Measurements from ENCODE around the gene HPN.

Gene HPN

DNA sequence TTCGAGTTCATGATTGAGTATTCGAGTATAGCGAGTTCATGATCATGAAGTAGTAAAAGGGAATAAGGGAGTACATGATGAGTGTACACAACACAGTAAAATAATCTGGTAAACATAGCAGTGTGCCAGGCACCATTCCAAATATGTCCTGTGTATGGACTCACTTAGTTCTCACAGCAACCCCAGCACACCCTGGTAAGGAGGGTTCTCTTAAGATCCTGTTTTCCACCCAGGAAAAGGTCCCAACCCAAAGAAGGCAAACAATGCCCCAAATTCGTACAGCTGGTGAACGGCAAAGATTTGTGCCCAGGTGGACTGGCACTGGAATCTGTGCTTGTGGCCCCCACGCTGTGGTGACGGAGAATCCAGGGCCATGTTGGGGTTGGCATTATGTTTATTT, 21.4 kb downstream of the HPN start:
- no peak overlapping the region for H3K4me3 ChIP-seq (ENCODE audit: low read depth, low read length)
- TF ChIP-seq, protein P1, sequence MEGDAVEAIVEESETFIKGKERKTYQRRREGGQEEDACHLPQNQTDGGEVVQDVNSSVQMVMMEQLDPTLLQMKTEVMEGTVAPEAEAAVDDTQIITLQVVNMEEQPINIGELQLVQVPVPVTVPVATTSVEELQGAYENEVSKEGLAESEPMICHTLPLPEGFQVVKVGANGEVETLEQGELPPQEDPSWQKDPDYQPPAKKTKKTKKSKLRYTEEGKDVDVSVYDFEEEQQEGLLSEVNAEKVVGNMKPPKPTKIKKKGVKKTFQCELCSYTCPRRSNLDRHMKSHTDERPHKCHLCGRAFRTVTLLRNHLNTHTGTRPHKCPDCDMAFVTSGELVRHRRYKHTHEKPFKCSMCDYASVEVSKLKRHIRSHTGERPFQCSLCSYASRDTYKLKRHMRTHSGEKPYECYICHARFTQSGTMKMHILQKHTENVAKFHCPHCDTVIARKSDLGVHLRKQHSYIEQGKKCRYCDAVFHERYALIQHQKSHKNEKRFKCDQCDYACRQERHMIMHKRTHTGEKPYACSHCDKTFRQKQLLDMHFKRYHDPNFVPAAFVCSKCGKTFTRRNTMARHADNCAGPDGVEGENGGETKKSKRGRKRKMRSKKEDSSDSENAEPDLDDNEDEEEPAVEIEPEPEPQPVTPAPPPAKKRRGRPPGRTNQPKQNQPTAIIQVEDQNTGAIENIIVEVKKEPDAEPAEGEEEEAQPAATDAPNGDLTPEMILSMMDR (IDR thresholded peaks at IDR 0.05; ENCODE audit: low read depth, low read length), result no peak
- no peaks in the 10 kb centered on the region for H3K36me3 ChIP-seq
- no peak for DNase-seq
- H3K27ac ChIP-seq, result no peak overlapping the region
- no peaks in the 10 kb centered on the region for H3K27me3 ChIP-seq (ENCODE audit: insufficient read depth, low read depth, severe bottlenecking)
- H3K9me3 ChIP-seq (ENCODE audit: severe bottlenecking), result peaks cover 3% of the 10 kb centered on the region

DNA sequence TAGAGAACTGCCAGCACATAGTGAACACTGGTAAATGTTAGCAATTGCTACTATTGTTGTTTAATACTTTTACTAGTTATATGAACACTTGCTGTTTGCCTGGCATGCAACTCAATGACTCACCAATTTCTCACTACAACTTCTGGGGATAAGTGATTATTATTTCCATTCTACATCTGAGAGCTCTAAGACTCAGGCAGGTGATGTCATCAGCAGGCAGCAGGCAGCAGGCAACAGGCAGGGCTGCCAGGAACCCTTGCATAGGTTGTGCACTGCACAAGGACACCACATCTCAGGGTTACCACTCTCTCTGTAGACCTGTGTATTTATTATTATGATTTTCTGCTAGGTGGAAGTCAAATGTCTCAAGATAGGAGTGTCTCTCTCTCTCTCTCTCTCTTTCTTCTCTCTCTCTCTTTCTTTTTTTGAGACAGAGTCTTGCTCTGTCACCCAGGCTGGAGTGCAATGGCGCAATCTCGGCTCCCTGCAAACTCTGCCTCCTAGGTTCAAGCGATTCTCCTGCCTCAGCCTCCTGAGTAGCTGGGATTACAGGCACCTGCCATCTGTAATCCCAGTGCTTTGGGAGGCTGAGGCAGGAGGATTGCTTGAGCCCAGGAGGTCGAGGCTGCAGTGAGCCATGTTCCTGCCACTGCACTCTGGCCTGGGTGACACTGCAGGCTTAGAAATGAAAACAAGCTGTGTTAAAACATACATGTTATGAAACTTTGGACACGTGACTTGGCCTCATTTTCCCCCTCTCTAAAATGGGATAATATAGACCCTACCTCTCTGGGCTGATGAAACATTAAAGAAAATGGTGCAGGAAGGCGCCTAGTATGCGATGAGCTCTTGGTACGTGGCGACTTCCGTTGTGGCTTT, 22.7 kb downstream of the HPN start:
- Histone ChIP-seq H3K27me3 (ENCODE audit: insufficient read depth, low read depth, severe bottlenecking) (no peaks in the 10 kb centered on the region), H3K9me3 (ENCODE audit: severe bottlenecking) (peaks cover 3% of the 10 kb centered on the region), H3K27ac (no peak overlapping the region), H3K36me3 (no peaks in the 10 kb centered on the region), H3K4me3 (ENCODE audit: low read depth, low read length) (no peak overlapping the region)
- TF ChIP-seq, protein P1 (IDR thresholded peaks at IDR 0.05; ENCODE audit: low read depth, low read length), result no peak
- no peak for DNase-seq

- no peak for DNase-seq
- Histone ChIP-seq H3K4me3 (ENCODE audit: low read depth, low read length) (no peak overlapping the region), H3K36me3 (no peaks in the 10 kb centered on the region), H3K27ac (no peak overlapping the region), H3K9me3 (ENCODE audit: severe bottlenecking) (peaks cover 3% of the 10 kb centered on the region), H3K27me3 (ENCODE audit: insufficient read depth, low read depth, severe bottlenecking) (no peaks in the 10 kb centered on the region)
- TF ChIP-seq, protein P1 (IDR thresholded peaks at IDR 0.05; ENCODE audit: low read depth, low read length), result no peak
Observed at GRCh38 chr19:35065574-35065973, 24.1 kb downstream of the HPN start.

- H3K9me3 ChIP-seq (ENCODE audit: severe bottlenecking), result peaks cover 3% of the 10 kb centered on the region
- DNase-seq, result no peak
- no peaks in the 10 kb centered on the region for H3K36me3 ChIP-seq
- no peak overlapping the region for H3K4me3 ChIP-seq (ENCODE audit: low read depth, low read length)
- no peak overlapping the region for H3K27ac ChIP-seq
- H3K27me3 ChIP-seq (ENCODE audit: insufficient read depth, low read depth, severe bottlenecking), result no peaks in the 10 kb centered on the region
- TF ChIP-seq, protein P1 (IDR thresholded peaks at IDR 0.05; ENCODE audit: low read depth, low read length), result no peak
Observed at GRCh38 chr19:35066121-35066520, 24.6 kb downstream of the HPN start.

- TF ChIP-seq, protein P1 (IDR thresholded peaks at IDR 0.05; ENCODE audit: low read depth, low read length), result peak; percentile 87
- Histone ChIP-seq H3K27ac (peak overlapping the region; percentile 42), H3K27me3 (ENCODE audit: insufficient read depth, low read depth, severe bottlenecking) (no peaks in the 10 kb centered on the region), H3K4me3 (ENCODE audit: low read depth, low read length) (no peak overlapping the region; the same call in 1 of the 2 replicates), H3K36me3 (no peaks in the 10 kb centered on the region), H3K9me3 (ENCODE audit: severe bottlenecking) (peaks cover 3% of the 10 kb centered on the region)
- peak; percentile 95 for DNase-seq
Observed at GRCh38 chr19:35066691-35067563, 25.4 kb downstream of the HPN start.

Data from WERI-Rb-1 (cell line).